Tongue (tissue), 2 donors: ENCODE data around the gene PNPLA3. TPM values are rescaled to one million over a fixed set of nuclear protein-coding genes. Genes with fewer than 3 reads are reported as not detected.

Experiments
- DNase-seq: peaks from one replicate; pipeline ENCODE4 v3.0.0-alpha.2; 2015
- total RNA-seq: library from RNA; depleted of rRNA; stranded (reverse); fragments of >200 nt; gene quantifications from one replicate; pipeline ENCODE4 v1.2.3, GENCODE V29; 2014

PNPLA3 gene
- total RNA-seq, 1 donor from 2014 or later: 0.51 TPM

DNA sequence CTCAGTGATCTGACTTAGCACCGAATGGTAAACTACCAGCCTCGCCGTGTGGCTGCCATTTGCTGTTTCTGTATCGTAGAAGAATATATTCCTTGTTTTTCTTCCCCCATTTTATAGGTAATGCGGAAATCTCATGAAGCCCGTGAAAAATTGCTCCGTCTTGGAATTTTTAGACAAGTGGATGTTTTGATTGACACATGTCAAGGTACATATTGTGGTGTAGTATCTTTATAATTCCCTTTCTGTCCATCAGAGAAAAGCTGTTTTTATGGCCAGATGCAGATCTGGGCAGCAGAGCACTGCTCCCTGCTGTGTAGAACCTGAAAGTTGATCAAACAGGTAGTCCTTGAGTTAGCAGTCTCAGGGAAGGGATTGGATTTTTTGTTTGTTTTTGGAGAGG is 45.0 kb downstream of the PNPLA3 start:
- no peak for DNase-seq

DNA sequence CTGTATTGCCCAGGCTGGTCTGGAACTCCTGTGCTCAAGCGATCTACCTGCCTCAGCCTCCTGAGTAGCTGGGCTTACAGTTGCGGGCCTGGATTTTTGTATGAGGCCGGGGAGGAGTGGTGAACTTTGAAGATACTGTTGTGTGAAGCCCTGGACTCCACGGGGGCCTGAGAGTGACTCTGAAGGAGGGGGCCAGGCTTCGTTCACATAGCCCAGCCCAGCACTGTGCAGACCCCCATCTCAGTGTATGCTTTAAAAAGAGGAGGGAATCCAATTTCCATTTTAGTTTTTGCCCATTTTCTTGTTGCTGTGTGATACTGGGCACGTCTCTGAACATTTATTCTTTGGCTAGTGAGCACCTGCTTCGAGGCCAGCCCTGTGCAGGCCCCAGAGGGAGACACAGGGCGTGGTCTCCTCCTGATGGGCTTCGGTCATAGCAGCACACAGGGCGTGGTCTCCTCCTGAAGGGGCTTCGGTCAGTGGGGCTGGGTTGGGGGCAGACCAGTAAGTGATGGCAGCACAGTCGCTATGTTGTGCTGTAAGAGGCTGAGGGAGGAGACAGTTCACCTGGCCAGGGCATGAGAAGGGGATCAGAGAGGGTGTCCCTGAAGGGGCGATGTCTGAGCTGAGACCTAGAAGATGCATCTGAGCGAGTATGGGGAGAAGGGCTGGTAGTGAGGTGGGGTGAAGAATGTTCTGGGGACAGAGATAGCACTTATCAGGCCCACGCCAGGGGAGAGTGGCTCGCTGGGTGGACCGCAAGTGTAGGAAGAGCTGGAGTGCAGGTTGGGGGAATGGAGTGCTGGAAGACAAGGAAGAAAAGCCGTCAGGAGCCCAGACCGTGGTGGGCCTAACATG is 45.6 kb downstream of the PNPLA3 start:
- no peak for DNase-seq

DNA sequence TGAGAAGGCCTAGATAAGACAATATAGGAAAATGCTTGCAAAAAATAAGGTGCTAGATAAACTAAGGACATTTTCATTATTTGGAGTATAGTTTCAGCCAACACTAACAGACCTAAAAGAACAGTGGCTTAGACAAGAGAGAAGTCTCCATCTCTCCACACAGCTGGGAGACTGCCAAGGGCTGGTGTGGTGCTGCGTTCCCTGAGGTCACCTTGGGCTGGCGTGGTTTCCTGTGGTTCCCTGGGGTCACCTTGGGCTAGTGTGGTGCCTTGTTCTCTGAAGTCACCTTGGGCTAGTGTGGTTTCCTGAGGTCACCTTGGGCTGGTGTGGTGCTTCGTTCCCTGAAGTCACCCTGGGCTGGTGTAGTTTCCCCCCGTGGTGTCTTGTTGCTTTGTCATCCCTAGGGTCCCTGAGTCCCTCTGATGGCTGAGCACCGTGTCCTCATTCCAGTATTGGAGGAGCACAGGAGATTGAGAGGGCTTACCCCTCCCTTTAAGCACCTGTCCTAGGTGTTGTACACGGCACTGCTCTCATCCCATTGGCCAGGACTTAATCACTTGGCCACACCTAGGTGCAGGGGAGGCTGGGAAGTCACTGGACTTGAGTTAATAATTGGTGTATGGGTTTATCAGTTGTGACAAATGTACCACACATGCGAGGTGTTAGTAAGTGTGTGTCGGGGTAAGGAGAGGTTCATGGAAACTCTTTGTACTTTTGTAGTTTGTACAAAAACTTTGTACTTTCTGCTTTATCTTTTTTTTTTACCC is 46.6 kb downstream of the PNPLA3 start:
- no peak for DNase-seq

DNA sequence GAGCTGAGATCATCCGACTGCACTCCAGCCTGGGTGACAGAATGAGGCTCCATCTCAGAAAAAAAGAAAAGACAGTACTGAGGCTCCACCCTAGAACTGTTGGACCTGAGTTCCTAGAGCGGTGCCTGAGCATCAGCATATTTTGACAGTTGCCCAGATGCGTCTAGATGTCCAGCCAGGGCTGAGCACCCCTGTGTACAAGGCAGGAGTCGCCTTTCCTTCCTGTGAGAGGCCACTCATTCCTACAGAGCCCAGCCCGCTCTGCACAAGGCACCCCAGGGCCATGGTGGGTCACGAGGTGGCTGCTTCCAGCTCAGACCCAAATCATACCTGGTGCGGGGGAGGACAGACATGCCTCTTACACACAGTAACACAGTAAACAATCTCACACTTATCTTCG is 47.5 kb downstream of the PNPLA3 start:
- DNase-seq: no peak

DNA sequence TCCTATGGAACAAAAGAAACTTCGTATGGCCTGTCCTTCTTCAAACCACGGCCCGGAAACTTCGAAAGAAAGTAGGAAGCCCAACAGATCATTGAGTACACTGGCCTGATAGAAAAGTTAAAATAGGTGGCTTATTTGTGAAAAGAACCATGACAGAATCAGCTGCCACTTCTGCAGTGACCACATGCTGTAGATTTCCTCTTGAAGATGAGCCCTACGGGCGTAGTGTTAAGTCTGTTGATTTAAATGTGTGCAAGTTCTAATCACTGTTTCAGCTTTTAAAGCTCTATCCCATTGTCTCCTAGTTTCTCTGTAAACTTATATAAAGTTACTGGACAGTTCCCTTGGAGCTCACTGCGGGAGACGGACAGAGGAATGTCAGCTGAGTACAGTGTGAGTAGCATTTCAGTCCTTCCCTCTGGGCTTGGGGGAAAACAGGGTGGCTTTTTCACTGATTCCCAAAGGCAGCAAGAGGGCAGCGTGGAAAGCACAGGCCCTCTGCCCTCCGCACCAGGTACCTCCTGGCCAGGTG is 49.4 kb downstream of the PNPLA3 start:
- no peak for DNase-seq

DNA sequence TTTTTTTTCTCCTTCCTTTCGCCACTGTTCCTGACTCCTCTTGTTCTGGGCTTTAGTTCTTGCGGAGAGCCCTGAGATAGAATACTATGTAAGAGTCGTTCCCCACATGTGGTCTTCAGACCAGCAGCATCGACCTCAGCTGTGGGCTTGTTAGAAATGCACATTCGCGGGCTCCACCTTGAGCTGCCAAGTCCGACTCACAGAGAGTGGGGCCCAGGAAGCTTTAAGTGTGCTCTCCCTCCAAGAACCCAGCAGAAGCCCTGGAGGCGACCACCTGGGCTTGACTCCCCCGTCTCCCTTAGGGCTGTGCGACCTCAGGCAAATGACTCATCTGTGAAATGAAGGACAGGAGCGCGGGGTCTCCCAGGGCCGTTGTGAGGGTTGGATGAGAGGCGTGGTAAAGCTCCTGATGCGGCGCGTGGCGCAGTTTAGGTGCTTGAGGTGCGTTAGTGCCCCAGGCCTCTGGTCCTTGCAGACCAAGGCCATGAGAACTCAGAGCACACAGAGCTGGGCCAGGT is 50.5 kb downstream of the PNPLA3 start:
- no peak for DNase-seq

DNA sequence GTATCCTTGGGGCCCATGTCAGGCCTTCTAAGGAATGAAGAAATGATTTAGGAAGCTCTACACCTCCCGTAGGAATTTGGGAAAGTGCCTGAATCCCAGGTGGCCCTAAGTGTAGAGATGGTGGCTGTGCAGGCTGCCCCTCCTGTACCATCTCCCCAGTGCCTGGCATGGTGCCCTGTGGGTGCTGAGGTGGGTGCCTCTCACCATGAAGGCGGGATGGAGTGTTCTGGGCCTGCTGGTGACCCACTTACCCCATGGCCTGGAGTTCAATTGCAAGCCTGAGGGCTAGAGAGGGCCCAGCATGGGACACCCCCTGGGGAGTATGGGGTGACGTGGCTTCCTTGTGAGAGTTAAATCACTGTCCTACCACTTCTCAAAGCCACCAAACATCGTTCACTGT is 51.4 kb downstream of the PNPLA3 start:
- no peak for DNase-seq

DNA sequence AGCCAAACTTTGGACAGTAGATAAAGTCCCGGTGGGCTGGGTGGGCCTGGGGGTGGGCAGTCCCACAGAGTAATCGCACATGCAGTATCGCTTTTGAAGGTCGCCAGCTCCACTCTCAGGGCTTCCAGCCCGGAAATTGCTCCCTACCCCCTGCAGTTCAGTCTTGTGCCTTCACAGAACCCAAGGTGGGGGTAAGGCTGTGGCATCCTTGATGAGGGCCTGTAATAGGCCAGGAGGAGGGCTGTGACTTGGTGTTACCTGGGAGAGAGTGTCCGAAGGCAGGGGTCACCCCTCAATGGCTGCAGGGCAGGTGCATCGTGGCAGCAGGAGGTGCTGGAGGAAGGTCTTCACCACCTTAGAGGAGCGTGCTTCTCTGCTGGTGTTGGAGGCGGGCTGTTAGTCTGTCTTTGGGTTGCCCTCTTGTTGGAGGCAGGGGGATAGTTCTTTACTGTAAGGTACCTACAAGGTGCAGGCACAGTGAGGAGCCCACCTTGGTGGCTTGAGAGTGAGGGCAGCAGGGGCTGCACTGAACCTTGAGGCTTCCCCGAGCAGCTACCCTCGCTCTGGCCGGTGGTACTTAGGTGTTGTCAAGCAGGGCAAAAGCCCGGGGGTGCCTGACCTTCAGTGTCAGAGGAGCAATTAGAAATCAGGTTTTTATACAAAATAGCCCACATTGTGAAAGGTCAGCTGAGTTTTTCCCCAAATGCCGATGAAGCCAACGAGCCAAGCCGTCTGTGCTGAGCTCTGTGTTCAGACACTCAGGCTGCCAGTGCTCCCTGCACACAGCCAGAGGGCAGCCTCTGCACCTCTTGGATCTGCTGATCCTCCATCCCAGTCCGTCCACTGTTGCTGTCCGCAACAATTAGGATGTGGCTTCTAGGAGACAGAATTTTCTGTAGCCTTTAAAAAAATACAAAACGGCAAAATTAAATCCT is 53.5 kb downstream of the PNPLA3 start:
- DNase-seq: no peak

DNA sequence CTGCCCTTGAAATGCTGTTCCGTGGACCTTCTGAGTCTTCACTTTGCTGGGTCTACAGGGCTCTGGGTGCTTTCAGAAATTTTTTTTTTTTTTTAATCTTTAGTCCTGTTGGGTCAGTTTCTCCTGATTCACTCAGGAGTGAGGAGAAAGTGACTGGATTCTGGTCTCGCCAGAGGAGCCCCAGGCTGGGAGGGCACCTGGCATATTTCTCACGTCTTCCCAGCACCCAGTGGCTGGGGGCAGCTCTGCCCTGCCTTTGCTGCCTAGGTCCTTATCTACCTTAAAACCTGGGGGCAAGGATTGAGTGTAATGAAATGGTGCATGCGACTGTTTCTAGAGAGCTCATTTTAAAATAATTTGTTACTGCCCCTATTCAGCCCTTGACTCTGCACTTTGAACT is 55.0 kb downstream of the PNPLA3 start:
- no peak for DNase-seq

DNA sequence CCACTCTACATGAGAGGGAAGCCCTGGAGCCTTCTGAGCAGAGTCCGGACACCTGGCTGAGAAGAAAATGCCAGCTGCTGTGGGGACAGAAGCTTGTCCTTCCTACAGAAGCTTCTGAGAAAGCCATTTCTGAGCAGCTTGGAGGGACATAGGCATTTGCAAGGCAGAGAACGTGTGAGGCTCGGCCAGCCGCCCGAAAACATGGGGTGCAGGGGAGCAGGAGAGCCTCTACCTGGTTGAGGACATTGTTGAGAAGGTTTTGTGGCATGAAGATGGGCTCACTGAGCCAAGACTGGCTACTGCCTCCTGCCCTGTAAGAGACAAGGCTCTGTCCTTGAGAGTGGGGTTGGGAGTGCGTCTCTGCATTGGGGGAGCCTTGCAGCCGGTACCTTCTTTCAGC is 57.0 kb downstream of the PNPLA3 start:
- no peak for DNase-seq

DNA sequence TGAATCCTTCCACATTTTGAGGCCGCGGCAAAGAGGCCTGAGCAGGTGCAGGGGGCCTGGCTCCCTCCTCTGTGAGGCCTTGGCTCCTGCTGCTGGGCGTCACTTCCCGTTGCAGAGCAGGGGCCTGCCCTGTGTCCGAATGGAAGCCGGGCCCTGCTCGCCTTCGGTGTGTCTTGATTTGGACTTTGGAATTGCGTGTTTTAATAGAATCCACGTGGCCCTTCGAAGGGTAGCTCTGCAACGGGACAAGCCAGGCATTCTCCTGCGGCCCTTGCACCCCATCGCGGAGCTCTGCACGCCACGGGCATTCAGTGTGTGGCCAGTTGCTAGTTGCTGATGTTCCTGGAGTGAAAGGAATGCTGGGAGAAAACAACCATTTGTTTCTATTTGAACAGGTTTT is 57.4 kb downstream of the PNPLA3 start:
- DNase-seq: no peak

DNA sequence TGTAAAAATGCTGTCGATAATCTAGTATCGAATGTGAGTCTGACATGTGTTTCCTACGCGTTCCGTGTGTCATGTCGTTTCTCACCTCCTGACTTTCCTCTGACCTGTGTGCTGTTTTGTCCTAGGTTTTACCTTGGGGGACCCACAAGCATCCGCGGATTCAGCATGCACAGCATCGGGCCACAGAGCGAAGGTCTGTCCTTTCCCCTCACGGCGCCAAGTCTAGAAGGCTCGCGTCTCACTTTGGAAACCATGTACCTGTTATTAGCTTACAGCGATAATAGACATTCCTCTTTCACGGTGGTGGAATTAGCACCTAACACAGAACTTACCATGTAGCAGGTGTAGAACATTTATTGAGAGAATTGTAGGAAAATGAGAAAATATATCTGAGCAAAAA is 60.2 kb downstream of the PNPLA3 start:
- no peak for DNase-seq

DNA sequence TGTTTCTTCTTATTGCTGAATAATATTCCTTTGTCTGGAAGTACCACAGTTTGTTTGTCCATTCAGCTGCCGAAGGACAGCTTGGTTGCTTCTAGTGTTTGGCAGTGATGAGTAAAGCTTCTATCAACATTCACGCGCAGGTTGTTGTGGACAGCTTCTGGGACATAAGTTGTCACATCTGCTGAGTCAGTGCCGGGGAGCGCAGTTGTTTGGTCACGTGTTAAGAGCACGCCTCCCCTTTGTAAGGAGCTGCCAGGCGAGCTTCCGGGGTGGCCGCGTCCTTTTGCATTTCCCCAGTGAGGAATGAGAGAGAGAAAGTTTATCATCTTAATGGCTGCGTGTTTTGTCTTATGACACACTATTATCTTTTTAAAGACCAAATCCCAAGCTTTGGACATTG is 61.9 kb downstream of the PNPLA3 start:
- no peak for DNase-seq

DNA sequence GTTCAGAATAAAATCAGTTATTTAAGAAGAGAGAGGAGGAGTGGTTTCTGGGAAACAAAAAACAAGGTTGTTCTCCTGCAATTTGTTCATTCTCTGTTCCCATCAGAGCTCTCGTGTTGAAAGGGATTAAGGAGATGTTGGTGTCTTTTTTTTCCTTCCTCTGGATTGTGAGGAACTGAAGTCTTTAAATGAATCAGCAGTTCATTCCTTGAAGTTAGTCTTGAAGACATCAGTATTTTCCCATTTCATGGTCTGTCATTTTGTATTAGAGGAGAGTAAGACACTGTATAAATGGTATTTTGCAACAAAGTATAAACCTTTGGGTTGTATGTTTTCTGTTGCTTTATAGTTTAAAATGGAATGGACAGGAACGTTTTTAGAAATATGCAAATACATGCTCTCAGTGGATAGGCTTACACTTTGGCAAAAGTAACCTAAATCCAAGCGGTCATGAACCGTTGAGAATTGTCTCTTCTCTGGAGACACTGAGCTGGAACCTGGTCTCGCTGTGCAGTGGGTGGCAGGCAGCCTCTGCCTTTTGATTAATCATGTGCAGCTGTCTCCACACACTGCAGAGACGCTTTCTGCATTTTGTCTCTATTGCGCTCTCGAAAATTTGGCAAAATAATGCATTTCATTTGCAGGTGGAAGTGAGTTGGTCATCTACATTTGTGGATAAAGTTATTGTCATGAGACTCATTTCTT is 64.7 kb downstream of the PNPLA3 start:
- peak; percentile 86 for DNase-seq

DNA sequence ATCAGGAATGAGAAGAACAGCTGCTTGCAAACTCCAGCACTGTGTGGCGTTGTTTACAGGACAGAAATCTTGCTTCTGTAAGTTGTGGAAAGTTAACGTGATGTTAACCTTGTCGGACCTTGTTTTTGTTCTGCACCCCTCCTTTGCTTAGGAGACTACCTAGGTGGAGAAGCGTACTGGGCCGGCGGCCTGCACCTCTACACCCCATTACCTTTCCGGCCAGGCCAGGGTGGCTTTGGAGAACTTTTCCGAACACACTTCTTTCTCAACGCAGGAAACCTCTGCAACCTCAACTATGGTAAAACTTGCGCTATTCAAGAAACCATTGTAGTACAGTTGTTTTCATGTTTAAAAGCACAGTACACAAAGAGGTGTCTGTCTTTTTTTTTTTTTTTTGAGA is 65.4 kb downstream of the PNPLA3 start:
- no peak for DNase-seq

DNA sequence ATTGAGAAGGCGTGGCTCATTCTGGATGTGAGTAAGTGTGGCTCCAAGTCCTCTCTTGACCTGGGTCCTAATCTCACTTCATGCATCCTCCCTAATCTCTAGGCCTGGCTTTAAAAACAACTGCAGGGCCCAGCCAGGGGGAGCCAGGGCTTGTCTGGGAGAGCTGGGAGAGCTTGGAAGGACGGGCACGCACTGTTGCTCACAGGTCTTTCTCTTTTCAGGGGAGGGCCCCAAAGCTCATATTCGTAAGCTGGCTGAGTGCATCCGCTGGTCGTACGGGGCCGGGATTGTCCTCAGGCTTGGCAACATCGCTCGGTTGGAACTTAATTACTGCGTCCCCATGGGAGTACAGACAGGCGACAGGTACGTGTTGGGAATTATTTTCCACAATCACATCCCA is 66.4 kb downstream of the PNPLA3 start:
- no peak for DNase-seq

DNA sequence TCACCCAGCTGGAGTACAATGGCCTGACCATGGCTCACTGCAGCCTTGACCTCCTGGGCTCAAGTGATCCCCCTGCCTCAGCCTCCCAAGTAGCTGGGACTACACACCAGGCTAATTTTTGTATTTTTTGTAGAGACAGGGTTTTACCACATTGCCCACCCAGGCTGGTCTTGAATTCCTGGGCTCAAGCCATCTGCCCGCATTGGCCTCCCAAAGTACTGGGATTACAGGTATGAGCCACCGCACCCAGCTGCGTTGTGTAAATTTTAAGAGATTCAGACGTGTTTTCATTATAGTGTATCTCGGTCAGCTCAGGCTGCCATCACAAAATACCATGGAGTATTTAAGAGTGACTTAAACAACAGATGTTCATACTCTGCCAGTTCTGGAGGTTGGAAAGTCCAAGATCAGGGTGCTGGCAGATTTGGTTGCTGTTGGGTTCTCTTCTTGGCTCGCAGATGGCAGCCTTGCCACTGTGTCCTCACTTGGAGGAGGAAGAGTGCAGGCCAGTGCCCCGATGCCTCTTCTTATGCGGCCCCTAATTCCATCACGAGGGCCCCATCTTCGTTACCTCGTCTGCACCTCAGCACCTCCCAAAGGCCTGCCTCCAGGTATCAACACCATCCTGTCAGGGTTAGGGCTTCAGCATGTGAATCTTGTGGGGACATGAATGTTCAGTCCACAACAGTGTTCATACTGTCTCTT is 67.9 kb downstream of the PNPLA3 start:
- no peak for DNase-seq

DNA sequence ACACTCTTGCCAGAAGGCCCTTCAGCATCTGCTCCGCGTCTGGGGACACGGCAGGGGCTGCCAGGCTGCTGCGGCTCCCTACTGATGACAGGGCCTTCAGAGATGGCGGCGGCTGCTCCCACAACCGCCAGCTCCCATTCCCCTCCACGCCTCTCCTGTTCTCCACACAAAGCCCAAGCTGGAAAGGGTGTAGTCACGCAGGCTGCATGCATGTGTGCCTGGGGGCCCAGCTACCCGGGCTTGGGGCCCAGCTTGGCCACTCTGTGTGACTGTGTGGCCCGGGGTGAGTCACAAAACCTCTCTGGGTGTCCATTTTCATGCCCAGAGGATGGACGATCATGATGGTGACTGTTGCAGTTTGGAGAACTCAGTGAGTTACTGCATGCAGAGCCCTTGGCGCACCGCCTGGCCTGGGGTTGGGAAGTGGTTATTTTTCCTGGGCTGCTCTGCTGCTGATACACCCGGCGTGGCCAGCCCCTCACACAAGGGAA is 68.8 kb downstream of the PNPLA3 start:
- no peak for DNase-seq

DNA sequence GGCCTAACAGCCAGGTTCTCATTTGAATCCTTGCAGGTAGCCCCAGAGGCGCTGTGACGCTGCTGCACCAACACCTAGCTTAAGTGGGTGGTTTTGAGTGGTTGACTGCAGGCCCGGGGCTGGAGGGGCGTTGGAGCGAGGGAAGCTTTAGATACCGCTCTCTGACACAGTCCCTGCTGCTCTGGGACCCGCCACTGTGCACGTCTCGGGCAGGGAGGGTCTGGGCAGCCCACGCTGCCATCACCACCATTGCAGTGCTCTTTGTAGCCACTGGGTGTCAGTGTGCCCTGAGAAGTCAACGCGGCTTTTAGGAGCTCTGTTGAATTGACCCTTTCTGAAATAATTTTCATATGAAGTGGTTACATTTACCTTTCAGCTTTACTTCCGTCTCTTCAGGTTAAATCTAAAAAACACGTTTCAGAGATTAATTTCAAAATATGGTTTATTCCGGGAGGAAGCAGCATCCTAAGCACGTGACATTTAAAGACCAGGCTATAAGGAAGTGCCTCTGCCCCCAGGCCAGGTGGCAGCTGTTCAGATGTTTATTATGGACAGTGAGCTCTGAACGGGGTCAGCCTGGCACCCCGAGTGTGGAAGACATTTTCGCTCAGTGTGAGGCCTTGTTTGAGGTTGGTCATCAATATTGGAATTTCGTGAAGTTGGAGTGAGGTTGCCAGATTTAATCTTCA is 69.6 kb downstream of the PNPLA3 start:
- DNase-seq: peak; percentile 81

DNA sequence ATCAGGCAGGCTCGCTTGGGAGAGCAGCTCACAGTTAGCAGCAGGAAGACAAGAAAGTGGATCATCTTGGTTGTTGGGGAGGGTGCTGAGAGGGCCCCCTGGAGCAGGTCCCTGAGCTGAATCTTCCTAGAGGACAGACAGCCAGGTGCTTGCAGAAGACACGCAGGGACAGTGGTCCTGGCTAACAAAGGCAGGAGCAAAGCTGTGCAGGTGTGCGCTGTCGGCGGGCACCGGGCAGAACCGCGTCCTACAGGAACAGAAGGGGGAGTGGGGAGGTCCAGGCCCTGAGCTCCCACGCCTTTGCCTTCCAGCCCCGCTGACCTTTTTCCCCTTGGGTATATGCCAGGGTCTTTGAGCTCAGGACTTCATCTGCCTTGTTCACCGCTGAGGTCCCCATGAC is 70.4 kb downstream of the PNPLA3 start:
- DNase-seq: no peak
